ENCODE results near the gene GUCA2A.
"Not testable (repeated sequence)": the region's sequence is repeated elsewhere in the genome, so short reads cannot be mapped to it uniquely, and the experiment has no call there.

Gene GUCA2A, protein sequence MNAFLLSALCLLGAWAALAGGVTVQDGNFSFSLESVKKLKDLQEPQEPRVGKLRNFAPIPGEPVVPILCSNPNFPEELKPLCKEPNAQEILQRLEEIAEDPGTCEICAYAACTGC

DNA sequence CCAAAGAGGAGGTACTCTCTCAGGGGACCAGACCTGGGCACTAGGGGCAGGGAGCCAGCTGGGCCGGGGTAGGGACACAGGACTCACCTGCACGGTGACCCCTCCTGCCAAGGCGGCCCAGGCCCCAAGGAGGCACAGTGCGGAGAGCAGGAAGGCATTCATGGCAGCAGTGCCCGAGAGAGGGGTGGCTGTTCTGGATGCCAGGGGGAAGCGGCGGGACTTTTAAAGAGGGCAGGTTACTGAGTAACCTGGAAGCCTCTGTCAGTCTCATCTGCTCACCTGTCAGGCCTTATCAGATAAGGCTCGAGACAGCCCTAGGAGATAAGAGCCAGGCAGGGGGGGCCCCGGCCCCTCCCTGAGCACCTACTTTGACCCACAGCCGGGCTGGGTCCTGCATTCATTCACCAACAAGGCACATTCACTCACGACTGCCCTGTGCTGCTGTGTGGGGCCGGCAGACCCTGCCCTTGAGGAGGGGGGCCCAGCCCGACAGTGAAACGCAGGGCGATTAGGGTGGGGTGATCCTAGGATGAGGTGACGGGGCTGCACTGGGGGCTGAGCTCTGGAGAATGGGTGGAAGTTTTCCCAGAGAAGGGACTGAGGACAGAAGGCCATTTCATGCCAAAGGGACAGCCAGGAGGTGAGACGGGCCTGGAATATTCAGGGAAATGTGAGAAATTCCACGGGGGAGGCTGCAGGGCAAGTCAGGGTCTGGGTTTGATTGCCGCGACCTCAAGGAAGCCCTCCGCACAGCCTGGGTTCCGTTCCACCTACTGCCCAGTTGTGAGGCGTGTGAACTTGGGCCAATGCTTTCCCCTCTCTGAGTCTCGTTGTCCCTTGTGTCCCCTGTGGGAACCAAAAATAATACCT lies at the start of gene GUCA2A:
TSS of gene GUCA2A (minus strand) at position 195 of the 870 bp plus-strand sequence. CDS start at position 162, 33 bp downstream.
- no peak for DNase-seq (ENCODE audit: low spot score)

DNA sequence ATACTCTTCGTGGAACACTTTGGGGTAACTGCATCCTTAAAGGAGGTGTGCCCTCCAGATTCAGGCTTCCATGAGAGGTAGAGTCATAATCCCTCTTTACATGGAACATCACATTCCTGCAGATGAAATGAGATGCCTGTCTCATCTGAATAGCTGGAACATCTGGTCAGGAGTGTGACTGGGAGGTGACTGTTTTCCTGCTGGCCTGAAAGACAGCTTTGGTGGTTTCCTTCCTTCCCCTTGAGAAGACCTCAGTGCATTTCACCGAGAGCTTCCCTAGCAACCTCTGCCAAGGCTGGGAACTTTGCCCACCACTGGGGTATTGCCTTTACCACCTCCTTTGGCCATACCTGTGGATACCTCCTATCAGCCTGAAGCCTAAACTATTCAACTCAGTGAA lies 46.7 kb upstream of the GUCA2A start:
- no peak for DNase-seq (ENCODE audit: low spot score)

DNA sequence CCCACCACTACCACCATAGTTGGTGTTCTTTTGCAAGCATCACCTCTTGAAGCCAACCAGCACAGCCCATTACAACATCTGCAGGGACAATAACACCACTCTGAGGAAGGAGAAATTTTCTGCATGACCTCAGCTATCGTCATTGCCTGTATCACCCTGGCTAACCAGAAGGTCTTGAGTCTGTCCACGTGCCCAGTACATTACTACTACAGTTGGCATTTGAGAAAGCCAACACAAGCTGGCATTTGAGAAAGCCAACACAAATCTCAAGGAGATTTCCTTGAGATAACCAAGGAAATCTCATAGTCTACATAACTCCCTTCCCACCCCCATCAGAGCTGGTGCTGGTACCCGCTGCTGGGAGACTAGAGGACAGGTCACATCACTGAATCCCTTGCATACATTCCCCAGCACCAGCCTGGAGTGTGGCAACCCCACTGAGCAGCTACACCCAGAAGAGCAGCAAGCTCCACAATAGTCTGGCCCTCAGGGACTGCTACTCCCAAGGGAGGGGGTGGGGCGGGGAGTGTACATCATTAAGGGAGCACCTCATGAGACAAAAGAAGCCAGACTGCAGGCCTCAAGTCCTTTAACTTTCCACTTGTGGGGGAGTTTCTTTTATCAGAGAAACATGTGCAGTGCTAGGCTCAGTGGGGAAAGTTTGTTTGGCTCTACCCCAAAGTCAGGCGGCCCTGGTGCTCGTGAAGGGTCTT lies 46.0 kb upstream of the GUCA2A start:
- no peak for DNase-seq (ENCODE audit: low spot score)

DNA sequence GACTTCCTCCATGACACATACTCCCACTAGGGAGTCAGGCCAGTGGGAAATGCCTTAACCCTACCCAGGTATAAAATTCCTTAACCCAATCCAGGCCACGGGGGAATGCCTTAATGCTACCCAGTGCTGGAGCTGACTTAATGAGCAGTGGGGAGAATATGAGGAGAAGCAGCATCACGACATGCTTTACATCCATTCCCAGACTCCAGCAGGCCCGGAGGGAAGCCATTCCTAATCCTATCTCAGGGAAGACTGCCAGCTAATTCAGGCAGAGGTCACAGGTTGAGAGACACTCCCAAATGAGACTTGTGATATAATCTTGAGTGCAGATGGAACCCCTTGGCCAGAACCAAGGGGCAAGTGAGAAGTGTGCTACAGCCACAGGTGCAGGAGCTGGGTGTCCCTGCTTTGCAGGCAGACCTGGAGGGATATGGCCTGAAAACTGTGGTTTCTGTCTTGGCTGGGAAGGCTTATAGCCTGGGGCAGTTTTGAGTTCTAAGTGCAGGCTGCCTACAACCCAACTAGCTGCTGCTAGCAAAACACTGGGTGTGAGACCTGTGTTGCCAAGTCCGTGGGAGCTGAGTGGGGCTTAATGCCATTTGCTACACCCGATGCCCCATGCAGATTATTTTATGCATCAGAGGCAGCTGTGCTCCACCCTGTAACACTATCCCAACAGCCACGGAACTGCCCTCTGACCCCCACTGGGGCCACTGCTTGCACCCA lies 45.1 kb upstream of the GUCA2A start:
- no peak for DNase-seq (ENCODE audit: low spot score)

DNA sequence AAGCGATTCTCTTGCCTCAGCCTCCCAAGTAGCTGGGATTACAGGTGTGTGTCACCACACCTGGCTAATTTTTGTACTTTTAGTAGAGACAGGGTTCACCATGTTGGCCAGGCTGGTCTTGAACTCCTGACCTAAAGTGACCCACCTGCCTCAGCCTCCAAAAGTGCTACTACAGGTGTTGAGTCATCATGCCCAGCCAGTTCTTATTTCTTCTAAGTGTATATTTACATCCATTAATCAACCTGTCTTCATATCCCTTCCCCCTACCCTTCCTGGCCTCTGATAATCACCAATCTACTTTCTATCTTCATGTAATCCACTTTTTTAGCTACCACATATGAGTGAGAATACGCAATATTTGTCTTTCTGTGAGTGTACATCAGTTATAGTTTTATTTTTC lies 42.4 kb upstream of the GUCA2A start:
- not testable (repeated sequence) for DNase-seq (ENCODE audit: low spot score)

DNA sequence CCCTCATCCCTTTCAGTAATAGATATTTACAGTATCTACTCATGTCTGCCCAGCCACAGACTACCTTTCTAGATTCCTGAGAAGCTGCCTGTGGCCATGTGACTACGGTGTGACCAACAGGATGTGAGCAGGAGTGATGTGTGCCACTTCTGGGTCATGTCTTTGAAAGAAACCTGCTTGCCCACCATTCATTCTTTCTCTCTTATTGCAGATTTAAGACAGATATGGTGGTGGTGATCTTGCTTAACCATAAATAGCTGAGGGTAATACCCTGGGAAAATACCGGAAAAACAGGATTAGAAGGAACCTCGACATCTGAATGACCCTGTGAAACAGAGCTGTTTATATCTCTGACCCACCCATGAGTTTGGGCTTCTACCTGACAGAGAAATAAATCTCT lies 41.6 kb upstream of the GUCA2A start:
- DNase-seq (ENCODE audit: low spot score), result no peak

DNA sequence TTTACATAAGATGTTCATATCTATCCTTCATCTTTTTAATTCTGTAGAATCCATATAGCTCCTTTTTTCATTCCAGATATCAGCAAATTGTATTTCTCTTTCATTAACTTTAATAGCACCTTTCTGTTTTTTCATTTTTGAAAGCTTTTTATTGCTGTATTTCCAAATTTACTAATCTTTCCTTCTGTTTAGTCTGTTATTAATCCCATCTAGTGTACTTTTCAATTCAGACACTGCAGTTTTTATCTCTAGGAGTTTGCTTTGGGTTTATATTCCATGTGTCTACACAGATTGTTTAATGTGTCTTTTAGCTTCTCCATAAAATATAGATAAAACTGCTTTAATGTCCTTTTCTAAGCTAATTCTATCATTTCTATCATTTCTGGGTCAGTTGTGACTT lies 37.4 kb upstream of the GUCA2A start:
- no peak for DNase-seq (ENCODE audit: low spot score)

DNA sequence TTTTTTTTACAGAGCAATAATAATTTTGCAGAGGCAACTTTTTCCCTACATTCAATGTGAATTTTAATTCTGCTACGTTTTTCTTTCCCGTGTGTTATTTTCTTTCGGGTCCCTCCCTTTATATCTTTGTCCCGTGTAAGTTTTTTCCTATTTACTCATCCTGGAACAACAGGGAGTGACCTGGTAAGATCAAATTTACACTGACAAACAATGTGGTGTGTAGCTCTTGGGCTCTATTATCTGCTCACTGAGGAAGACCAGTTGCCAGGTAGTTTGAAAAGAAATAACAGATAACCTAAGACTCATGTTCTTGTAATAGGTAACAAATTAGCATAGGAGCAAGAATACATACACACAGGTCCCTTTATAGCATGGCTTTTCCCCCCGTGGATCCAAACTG lies 33.7 kb upstream of the GUCA2A start:
- no peak for DNase-seq (ENCODE audit: low spot score)

DNA sequence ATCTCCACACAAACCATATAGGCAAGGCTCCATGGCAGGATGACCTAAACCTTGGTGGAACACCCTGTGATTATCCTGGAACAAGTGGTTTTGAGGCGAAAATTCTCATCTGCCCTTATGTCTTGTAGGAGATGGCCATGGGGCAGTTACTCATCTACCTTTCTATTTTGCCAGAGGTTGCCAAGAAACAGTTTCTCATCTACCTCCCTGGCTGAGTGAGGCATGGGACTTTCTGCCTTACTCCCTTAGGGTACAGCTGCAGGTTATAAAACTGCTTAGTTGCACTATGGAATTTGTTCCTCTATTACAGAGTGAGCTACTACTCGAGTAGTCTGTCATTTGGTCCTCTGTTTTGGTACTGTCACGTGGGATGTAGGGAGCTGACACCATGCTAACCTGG lies 31.3 kb upstream of the GUCA2A start:
- no peak for DNase-seq (ENCODE audit: low spot score)

DNA sequence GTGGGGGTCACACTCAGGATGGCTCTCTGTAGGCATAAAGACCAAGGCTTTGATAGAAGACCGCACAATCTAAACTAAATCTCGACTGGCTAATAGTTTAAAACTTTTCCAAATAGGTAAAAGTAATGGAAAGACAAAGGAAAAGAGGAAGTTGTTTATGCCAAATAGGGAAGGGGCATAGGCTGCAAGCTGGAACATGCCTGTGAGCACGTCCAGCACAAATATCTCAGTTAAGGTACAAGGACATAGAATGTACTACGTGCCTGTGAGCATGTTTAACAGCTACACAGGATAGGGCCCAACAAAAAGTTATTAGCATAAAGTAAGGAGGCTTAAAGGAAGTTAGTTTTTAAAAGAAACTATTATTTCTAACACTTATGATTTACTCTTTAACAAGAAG lies 27.6 kb upstream of the GUCA2A start:
- DNase-seq (ENCODE audit: low spot score), result no peak

DNA sequence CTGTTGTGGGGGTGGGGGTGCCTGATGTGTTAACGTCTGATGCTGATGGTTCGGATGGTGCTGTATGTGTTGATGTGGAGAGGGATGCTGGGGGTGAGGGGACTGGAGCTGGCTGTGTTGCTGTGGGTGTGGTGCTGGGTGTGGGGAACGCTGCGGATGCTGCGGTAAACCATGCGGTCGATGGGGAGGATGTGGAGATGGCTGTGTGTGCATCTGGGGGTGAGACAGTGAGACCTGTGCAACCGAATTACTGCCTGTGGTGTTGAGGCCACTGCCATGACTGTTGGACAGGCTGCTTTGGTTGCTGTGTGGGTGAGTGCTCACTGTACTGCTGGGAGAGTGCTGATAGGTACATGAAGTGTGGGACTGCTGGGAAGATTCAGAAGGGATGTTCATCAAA lies 26.8 kb upstream of the GUCA2A start:
- no peak for DNase-seq (ENCODE audit: low spot score)

DNA sequence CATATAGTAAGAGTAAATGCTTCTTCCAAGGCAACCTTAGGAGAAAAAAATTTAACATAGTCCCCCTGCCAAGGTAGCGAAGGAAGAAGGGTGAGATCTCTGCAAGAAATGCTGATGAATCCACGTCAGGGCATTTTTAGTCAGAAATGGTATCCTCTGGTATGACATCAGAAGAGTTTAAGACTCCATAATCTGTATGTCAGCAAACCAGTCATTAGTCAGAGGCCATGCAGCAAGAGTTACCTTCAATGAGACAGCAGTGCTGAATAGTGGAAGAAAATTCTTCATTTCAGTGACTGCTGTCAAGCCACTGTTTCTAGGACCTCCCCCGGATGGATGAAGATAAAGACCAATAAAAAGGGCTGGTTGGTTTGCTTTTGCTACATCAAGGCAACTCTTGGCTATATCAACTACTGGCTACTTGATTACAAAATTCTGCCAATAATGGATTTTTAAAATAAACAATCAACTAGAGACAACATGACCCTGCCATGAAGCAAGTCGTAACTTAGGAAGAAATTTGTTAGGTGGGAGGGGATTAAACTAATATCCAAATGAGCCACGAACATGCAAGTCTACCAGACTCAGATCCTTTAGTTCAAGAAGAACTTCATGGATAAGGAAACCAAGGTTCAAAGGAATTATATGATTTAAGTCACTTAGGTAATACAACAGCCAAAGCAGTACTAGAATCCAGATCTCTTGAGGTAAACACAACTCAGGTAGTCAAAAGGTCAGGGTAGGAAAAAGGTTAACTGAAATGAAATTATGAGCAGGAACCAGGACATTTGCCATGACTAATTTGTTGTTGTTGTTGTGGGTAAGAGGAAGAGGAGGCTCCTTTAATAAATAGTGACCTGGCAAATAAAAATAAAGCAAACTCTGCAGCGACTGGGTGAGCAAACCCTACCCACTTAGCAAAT lies 25.6 kb upstream of the GUCA2A start:
- DNase-seq (ENCODE audit: low spot score), result no peak

DNA sequence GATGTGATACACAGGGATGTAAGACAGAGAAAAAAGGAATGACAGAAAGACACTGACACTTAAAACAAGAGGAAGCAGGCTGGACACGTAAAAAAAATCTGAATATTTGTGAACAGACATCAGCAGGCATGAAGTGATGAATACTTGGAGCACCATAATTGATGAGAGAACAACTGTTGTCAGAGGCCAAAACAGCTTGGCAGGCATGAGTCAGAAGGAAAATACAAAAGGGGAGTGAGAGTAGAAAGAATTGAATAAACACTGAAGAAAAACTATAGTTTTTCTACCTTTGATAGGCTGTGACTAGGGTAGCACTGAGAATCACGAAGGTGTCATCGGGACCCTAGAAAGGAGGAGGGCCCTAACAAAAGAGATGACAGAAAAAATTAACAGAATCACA lies 21.6 kb upstream of the GUCA2A start:
- DNase-seq (ENCODE audit: low spot score), result no peak

DNA sequence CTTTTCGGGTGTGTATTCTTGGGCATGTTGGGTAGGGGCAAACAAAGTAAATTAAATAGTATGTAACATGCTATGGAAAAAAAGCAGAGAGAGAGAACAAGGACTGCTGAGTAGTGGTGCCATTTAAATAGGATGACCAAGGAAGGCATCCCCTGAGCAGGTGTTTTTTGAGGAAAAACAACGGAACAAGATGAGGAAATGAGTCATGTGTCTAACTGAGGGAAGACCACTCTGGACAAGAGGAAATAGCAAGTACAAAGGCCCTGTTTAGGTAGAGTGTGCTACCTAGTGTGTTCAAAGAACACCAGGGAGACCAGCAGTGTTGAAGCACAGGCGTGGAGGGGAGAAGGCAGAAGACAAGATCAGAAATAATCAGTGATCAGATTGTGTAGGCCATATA lies 20.1 kb upstream of the GUCA2A start:
- no peak for DNase-seq (ENCODE audit: low spot score)

DNA sequence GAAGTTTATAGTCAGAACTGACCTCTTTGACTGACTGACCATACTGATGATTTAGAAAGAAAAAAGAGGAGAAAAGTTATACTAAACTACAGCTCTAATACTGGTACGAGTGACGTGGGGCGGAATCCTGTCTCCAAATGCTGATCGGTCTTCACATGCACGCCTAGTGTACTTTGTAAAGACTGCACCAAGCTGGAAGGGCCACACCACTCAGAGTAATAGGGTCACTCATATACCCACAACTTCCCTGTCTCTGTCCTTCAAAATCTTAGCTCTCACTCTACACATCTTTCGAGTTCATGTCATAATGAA lies 19.4 kb upstream of the GUCA2A start:
- no peak for DNase-seq (ENCODE audit: low spot score)

DNA sequence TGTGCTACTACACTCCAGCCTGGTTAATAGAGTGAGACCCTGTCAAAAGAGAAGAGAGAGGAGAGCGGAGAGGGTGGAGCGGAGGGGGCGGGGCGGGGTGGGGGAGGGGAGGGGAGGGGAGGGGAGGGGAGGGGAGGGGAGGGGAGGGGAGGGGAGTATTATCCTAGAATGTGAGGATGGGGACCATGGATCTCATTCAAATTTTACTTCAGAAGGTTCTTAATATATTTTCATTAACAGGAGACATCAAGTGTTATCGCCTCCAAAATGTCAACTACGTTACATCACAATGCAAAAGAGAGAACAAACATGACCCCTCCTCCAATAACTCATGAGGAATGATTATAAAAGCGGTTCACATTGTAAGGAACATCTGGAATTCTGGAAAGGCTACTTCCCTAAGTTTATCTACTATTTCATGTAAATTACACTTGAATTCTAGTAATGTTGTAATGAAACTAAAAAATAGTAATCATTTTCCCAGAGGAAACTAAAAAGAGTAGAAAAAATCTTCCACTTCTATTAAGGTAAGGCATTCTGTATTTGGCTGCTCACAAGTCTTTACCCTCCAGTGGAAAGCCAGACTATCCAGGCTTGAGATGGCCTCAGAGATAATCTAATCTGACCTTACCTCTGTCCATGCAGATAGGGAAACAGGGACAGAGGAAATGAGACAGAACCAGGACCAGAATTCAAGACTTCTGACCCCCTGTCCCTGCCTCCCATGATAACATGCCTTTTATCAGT lies 18.8 kb upstream of the GUCA2A start:
- DNase-seq (ENCODE audit: low spot score), result no peak

DNA sequence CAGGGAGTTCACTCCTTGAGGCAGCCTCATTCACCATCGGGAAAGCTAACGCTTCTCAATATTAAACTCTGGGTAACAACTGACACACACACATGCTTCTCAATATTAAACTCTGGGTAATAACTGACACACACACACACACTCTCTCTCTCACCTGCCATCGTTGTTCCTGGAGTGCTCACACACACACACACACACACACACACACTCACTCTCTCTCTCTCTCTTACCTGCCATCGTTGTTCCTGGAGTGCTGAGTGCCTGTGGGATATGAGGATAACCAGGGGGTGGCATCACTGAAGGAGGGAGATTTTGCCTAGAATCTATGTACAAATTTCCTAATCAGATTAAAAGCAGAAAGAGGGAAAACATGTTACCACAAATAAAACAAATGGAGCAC lies 17.1 kb upstream of the GUCA2A start:
- DNase-seq (ENCODE audit: low spot score), result no peak

DNA sequence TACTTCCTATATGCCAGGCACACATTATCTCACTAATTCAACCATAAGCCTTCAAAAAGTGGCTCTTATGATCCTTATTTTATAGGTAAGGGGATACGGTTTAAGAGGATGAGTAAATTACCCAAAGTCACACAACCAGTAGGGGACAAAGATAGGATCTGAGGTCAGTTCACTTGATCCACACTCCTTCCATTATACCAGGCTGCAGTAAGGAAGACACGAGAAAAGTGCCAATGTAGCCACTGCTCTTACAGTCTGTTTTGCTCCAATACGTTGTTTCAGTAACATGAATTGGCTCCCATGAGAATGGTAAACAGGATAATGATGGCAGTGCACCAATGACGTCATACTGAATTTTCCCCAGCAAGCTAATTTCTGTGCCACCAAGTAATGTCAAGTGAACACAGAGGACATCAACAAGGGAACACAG lies 15.4 kb upstream of the GUCA2A start:
- no peak for DNase-seq (ENCODE audit: low spot score)

DNA sequence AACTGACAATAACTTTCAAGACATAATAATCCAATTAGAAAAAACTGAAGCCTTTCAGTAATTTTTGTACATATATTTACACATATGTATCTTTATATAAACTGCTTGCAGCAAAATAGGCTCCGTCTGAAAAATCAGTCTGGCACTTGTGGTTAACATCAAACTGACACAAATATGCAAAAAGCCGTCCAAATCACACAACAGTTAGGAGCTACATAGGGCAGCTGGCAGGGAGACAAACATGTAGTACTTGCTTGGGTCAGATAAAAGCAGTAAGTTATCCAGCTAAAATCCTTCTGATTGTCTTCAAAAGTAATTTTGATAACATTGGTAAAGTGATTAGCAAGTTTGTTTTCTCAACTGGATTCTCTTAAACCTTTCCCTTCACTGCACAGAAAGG lies 14.7 kb upstream of the GUCA2A start:
- no peak for DNase-seq (ENCODE audit: low spot score)

DNA sequence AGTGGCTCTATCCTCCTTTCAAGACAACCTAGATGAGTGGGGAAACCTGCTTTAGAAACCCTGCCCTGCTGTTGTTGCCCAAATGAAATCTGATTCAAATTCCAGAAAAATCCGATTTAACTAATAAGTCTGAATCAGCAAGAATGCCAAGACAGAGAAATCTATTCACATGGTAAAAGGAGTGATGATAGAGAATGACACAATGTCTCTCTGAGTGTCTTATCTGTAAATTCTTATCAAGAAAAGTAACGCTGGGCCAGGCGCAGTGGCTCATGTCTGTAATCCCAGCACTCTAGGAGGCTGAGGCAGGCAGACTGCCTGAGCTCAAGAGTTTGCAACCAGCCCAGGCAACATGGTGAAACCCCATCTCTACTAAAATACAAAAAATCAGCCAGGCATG lies 13.7 kb upstream of the GUCA2A start:
- DNase-seq (ENCODE audit: low spot score), result no peak

DNA sequence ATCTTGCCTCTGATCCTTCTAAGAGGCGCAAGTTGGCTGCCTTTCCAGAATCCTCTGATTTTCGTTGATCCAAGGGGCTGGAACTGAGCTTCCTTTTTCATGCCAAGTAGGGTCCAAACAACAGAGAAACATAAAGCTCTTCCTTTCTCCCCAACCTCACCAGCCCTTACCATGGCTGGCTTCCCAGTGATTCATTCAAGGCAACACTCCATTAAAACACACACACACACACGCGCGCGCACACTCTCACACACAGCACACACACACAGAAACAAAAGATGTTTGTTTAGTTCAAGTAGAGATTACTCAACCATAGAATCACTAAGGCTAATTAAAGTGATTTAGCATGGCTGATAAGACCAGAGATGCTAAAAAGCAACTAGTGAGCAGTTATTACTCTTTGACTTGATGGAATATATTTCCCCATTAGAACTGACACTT lies 13.0 kb upstream of the GUCA2A start:
- no peak for DNase-seq (ENCODE audit: low spot score)

Data from HuH-7.5 (cell line).